AG20443 (cell line): ENCODE results near the gene ACOT11.

Experiments
- DNase-seq: peaks from one replicate; pipeline ENCODE4 v3.0.0; 2012; ENCODE audit warnings: low spot score, mixed read lengths

ACOT11 gene

DNA sequence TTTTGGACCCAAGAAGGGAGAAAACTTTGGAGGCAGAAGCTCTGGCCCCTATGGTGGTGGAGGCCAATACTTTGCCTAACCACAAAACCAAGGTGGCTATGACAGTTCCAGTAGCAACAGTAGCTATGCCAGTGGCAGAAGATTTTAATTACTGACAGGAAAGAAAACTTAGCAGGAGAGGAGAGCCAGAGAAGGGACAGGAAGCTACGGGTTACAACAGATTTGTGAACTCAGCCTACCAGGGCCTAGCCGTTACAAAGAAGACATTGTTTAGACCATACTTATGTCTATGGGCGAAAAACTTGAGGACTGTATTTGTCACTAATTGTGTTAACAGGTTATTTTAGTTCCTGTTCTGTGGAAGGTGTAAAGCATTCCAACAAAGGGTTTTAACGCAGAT lies 10.4 kb upstream of the ACOT11 start:
- no peak for DNase-seq

- no peak for DNase-seq
These were observed 9.5 kb upstream of the ACOT11 start for GRCh38 chr1:54538538-54538937.

GRCh38 chr1:54540582-54541295 lies 7.3 kb upstream of the ACOT11 start:
- DNase-seq = no peak

- peak; percentile 84 for DNase-seq
These were observed 5.7 kb upstream of the ACOT11 start for GRCh38 chr1:54542120-54542961.

DNA sequence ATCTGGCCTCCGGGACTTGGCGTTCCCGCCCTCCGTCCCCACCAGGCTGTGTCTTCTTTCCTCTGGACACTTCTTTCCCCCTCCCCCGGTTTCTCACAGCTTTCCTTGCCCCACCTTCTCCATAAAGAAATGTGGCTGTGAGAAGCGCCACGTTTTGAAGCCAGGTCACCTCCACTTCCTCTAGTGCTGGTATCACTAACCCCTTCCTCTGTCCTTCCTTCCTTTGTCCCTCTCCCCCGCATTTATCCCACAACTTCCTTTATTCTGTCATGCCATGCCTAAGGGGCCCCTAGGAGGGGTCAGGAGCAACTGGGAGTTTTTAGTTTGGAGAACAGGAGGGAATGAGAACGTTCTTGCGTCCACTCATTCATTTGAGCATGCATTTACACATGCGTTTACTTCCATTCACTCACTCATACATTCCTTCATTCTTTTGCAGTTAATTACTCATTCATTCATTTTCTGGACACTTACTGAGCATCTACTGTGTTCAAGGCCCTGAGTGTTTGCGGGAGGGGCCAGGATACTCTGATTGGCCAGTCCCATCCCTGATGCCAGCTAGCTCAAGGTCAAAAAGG lies 5.0 kb upstream of the ACOT11 start:
- no peak for DNase-seq

GRCh38 chr1:54543729-54544496 lies 4.1 kb upstream of the ACOT11 start:
- DNase-seq = peak; percentile 53

DNA sequence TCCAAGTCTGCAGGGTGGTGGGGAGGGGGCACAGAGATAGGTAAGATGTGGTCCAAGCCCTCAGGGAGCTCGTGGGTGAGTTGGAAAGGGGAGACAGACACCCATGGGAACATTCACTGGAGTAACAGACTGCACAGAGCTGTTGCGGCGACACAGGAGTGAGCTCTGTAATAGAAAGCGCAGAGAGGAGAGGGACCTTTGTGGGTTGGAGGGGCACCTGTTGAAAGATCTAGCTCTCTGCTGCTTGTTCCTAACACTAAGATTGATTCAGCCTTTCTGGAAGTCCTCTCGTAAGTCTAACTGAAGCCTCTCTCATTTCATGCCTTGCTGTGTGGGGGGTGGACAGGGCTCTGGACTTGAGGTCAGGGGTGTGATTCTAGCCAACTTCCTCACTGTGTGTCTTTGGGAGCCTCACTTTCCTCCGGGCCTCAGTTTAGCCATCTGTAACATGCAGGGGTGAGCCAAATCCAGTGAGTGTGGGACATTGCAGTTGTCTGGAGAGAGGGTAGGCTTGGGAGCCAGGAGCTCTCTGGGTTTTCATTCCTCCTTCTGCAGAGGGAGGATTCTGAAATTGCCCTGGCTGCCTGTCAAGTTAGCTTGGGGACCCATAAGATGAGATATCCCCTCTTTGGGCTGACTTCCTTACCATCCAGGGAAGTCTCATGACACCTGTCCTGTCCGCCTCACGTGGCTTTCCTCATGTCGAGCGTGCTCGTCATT lies 2.0 kb upstream of the ACOT11 start:
- DNase-seq = no peak

GRCh38 chr1:54546651-54547401 lies 1.2 kb upstream of the ACOT11 start:
- no peak for DNase-seq

DNA sequence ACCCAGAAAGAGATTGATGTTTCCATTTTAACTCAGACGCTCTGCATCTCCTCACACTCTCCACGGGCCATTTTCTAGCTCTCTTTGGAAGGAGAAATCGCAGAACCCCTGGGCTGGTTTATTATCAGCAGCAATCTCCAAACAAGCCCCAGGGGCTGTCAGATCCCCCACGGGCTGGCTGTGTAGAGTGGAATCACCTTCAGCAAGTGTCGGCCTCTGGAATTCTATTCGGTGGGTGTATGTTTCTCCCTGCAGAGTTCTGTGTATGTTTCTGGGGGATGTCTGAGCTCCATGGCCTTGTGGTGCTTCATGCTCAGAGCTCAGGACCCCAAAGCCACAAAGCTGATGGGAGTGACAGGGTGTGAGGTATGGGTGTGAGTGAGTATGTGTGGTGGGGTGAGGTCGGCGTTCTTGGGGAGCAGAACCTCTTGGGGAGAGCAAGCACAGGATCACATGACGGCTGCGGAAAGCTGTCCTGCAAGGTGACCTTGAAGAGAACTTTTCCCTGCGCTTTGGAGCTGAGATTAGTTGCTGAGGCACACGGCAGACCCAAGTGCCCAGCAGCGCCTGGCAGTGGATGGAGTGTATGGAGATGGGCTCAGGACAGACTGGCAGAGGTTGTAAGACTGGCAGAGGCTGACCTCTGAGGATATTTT lies 489 bp downstream of the ACOT11 start:
- peak; percentile 8 for DNase-seq

DNA sequence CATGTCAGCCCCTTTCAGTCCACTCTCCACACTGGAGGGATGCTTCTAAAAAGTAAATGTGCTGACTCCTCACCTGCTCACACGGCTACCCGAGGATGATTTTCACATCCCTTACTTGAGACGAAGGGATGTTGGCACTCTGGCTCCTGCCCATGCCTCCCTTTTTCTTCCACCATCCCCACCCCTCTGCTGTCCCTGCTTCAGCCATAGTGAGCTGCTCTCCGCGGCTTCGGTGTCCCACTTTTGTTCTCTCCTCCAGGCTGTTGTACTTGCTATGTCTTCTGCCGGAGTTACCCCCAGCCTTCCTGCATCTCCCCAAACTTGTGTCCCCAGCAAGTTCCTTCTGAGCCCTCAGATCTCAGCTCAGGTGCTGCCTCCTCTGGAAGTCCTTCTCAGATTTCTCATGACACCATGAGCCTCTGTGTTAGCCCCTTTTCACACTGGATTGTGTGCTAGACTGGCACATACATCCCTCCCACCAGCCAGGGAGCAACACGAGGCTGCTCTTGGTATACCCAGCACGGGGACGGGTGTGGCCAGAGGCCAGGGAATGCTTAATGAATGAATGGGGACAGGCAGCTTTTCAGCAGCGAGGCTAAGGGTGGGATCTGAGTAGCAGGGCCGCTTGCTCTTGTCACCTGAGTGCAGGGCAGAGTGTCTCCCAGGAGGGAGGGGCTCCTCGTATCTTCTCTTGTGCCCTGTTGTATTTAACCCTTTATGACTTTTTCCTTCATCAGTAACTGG lies 1.3 kb downstream of the ACOT11 start:
- DNase-seq = peak; percentile 20

DNA sequence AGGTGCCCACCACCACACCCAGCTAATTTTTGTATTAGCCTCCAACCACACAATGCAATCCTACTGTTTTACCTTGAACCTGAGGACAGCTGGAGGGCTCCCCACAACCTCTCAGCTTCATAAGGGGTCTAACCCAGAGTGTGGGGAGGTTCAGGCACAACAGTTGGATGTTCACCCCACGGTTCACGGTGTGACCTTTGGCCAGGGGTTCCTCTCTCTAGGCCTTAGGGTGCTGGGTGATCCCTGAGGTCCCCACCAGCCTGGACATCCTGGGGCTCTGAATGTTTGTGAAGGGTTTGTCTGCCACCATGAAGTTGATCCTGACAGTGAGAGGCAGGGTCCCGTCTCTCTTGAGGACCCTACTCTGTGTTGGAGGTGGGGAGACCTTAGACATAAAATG lies 3.9 kb downstream of the ACOT11 start:
- no peak for DNase-seq

DNA sequence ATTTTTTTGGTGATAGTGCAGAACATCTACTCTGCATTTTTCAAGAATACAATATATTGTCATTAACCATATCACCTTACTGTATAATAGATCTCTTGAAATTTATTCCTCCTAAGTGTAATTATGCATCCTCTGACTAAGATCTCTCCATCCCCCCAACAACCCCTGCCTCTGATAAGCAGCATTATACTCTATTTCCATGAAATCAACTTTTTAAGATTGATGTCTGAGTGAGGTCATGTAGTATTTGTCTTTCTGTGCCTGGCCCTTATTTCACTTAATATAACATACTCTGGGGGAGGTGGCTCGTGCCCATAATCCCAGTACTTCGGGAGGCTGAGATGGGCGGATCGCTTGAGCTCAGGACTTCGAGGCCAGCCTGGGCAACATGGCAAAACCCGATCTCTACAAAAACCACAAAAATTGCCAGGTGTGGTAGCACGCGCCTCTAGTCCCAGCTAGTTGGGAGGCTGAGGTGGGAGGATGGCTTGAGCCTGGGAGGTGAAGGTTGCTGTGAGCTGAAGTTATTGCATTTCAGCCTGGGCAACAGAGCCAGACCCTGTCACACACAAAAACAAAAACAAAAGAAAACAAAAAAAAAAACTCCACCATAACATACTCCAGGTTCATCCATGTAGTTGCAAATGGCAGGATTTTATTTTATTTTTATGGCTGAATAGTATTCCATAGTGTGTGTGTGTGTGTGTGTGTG lies 5.7 kb downstream of the ACOT11 start:
- DNase-seq = no peak

DNA sequence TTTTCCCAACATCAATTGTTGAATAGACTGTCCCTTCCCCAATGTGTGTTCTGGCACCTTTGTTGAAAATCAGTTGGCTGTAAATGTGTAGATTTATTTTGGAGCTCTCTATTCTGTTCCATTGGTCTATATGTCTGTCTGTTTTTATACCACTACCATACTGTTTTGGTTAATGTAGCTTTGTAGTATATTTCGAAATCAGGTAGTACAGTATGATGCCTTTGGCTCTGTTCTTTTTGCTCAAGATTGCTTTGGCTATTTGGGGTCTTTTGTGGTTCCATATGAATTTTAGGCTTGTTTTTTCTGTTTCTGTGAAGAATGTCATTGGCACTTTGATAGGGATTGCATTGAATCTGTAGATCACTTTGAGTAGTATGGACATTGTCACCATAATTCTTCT lies 8.1 kb downstream of the ACOT11 start:
- DNase-seq = no peak

DNA sequence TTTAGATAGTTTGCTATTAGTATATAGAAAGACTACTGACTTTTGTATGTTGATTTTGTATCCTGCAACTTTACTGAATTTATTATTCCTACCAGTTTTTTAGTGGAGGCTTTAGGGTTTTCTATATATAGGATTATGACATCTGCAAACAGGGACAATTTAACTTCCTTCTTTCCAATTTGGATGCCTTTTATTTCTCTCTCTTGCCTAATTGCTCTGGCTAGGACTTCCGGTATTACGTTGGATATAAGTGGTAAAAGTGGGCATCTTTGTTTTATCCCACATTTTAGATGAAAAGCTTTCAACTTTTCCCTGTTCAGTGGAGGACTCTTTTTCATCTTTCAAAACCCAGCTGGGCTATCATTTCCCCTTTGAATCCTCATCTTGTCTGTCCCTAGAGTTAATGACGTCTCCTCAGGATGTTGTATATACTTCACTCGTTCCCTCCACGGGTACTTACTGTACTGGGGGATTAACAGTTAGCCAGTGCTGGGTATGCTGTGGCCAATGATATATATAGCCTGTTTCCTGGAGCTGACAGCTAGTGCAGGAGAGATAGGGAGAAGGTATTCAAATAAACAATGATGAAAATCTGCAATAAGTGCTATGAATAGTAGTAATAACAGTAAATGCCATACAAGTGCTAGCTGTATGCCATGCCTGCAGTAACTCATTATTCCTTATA lies 9.8 kb downstream of the ACOT11 start:
- DNase-seq = no peak

- peak; percentile 5 for DNase-seq
These were observed 10.5 kb downstream of the ACOT11 start for GRCh38 chr1:54558434-54559030.

DNA sequence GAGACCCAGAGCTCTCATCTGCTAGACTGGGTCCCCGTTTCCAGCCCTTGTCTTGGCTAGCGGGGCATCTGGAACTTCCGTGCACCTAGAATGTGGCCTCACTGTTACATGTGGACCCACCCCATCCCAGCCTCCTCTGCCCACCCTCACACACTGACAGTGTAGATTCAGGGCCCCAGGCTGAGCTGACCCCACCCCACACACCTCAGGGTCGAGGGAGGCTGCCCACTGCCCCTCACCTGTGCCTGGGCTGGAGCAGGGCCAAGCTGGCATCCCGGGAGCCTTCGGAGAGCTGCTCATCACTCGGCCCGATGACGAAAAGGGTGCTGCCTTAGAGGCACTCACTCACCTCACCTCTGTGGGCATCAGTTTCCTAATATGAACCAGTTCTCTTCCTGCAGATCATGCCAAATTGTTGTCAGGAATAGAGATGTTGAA lies 11.1 kb downstream of the ACOT11 start:
- DNase-seq = peak; percentile 3

DNA sequence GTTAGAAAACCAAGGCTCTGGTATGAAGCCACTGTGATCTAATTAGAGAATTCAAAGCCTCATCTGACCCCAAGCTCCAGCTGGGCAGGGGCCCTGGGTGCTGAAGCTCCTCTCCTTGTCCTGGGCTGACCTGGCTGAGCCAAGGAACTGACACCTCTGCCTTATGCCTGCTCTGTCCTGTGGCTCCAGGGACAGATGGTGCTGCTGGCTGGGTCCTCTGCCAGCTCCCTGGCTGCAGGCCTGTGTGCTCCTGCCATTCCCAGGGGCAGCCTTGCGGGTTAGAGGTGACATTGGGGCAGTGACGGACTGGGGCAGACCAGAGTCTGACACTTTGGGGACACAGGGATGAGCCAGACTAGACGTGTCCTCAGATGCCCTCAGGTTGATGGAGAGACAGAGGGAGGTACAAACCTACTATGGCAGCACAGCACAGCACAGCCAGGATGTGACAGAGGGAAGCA lies 11.8 kb downstream of the ACOT11 start:
- peak; percentile 9 for DNase-seq
